Suppressor macrophage treated with lipopolysaccharide for 4 hours (primary cell): ENCODE data around the gene OPCML.
"Not testable (repeated sequence)": the region's sequence is repeated elsewhere in the genome, so short reads cannot be mapped to it uniquely, and the experiment has no call there.

ENCODE experiments used
- DNase-seq: peaks from one replicate; pipeline ENCODE4 v3.0.0-alpha.2; 2020

OPCML gene

DNA sequence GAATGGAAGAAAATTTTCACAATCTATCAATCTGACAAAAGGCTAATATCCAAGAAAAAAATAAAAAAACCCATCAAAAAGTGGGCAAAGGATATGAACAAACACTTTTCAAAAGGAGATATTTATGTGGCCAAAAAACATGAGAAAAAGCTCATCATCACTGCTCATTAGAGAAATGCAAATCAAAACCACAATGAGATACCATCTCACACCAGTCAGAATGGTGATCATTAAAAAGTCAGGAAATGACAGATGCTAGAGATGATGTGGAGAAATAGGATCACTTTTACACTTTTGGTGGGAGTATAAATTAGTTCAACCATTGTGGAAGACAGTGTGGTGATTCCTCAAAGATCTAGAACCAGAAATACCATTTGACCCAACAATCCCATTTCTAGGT, 1162.2 kb downstream of the OPCML start:
- not testable (repeated sequence) for DNase-seq

- DNase-seq = no peak
Observed at GRCh38 chr11:132367293-132367692, 1165.0 kb downstream of the OPCML start.

DNA sequence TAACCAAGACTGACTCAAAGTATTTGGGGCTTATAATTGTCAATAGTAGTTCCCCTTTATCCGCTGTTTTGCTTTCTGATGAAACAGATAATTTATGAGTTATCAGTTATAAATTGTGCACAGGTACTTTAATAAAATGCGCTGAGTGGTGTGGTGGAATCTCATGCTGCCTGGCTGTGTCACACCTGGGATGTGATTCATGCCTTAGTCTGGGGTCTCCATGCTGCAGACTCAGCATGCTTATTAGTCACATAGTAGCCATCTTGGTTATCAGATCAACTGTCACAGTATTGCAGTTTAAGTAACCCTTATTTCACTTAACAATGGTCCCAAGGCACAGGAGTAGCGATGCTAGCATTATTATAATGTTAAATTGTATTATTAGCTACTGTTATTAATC, 1166.7 kb downstream of the OPCML start:
- DNase-seq = no peak
